Progenitor cell of endocrine pancreas (in vitro differentiated cells): ENCODE data around the gene ZNF410. TPM values are rescaled to one million over a fixed set of nuclear protein-coding genes. Genes with fewer than 3 reads are reported as not detected.
A peak's percentile ranks its signal among the peaks of the same experiment; 100 is the strongest.

Experiments
- DNase-seq: peaks from one replicate; pipeline ENCODE4 v3.0.0; 2021; ENCODE audit warnings: low spot score; ENCODE audit not compliant: unreplicated experiment
- H3K27ac Mint-ChIP-seq: 2 replicates; pipeline ENCODE4 v1.8.0; 2021; ENCODE audit warnings: mild to moderate bottlenecking, moderate library complexity, mixed read lengths
- H3K27me3 Mint-ChIP-seq: 2 replicates; pipeline ENCODE4 v1.8.0; 2021; ENCODE audit warnings: mixed read lengths
- H3K36me3 Mint-ChIP-seq: 2 replicates; pipeline ENCODE4 v1.8.0; 2022; ENCODE audit warnings: mixed read lengths; ENCODE audit not compliant: insufficient read depth
- H3K4me1 Mint-ChIP-seq: 2 replicates; pipeline ENCODE4 v1.8.0; 2021; ENCODE audit warnings: low read depth, mixed read lengths
- H3K4me3 Mint-ChIP-seq: 2 replicates; pipeline ENCODE4 v1.8.0; 2021; ENCODE audit warnings: low read depth, mild to moderate bottlenecking, moderate library complexity, mixed read lengths
- H3K9me3 Mint-ChIP-seq: 2 replicates; pipeline ENCODE4 v1.8.0; 2021; ENCODE audit warnings: low read depth, mixed read lengths
- total RNA-seq: library from RNA; stranded (reverse); gene quantifications from 2 replicates; pipeline ENCODE4 v1.2.1, GENCODE V29; 2021
- TF ChIP-seq, protein P1 (sequence below): fragments of 200-600 bp; sonication (generic); IDR thresholded peaks from one replicate; pipeline ENCODE4 v1.5.0; 2021; ENCODE audit warnings: antibody characterized with exemption, mild to moderate bottlenecking; ENCODE audit not compliant: unreplicated experiment

The ZNF410 gene
- total RNA-seq, 1 donor from 2014 or later: 49.9 TPM

DNA sequence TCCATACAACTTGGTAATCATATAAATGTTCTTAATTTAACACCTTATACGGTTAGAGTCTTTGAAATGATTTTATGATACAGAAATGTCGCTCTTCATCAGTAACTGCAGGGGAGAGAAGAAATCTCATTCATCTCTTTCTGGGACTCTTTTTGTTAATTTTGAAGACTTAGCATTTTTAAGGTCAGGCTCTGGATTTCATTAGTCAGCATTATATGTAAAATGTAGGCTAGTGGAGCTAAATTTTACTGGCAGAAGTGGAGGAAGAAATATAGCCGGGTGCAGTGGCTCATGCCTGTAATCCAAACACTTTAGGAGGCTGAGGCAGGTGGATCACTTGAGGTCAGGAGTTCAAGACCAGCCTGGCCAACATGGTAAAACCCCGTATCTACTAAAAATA, 39.7 kb upstream of the ZNF410 start:
- TF ChIP-seq, protein P1, sequence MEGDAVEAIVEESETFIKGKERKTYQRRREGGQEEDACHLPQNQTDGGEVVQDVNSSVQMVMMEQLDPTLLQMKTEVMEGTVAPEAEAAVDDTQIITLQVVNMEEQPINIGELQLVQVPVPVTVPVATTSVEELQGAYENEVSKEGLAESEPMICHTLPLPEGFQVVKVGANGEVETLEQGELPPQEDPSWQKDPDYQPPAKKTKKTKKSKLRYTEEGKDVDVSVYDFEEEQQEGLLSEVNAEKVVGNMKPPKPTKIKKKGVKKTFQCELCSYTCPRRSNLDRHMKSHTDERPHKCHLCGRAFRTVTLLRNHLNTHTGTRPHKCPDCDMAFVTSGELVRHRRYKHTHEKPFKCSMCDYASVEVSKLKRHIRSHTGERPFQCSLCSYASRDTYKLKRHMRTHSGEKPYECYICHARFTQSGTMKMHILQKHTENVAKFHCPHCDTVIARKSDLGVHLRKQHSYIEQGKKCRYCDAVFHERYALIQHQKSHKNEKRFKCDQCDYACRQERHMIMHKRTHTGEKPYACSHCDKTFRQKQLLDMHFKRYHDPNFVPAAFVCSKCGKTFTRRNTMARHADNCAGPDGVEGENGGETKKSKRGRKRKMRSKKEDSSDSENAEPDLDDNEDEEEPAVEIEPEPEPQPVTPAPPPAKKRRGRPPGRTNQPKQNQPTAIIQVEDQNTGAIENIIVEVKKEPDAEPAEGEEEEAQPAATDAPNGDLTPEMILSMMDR: no peak
- Mint-ChIP-seq H3K27me3 (no peaks in the 10 kb centered on the region), H3K4me3 (no peak overlapping the region), H3K36me3 (peaks cover 1% of the 10 kb centered on the region), H3K9me3 (no peaks in the 10 kb centered on the region), H3K4me1 (peaks cover 10% of the 10 kb centered on the region), H3K27ac (no peak overlapping the region)
- DNase-seq: no peak

DNA sequence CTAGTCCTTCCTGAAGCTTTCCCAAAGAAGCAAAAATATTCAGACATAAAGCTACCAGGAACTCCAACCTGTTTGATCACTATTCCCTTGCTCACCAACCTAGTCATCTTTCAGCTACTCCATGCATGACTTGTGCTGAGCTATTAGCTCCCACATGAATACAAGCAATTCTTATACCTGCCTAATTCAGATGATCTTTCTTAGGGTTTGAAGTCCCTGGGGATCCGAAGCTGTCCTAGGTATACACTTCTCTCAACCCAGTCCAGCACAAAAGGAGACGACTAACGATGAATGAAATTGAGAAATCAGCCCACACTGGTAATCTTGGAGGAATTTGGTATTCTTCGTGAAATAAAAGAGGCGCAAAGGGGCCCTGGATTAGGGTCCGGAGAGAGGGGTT, 35.7 kb upstream of the ZNF410 start:
- no peaks in the 10 kb centered on the region for H3K27me3 Mint-ChIP-seq
- peak overlapping the region; percentile 97 for H3K4me3 Mint-ChIP-seq
- peak overlapping the region; percentile 100 for H3K27ac Mint-ChIP-seq
- TF ChIP-seq, protein P1: no peak
- H3K36me3 Mint-ChIP-seq: peaks cover 1% of the 10 kb centered on the region
- peaks cover 3% of the 10 kb centered on the region for H3K9me3 Mint-ChIP-seq
- H3K4me1 Mint-ChIP-seq: peaks cover 15% of the 10 kb centered on the region
- no peak for DNase-seq

- H3K36me3 Mint-ChIP-seq: peaks cover 1% of the 10 kb centered on the region
- no peaks in the 10 kb centered on the region for H3K27me3 Mint-ChIP-seq
- H3K27ac Mint-ChIP-seq: peak within 1 kb of the TSS; percentile 100
- TF ChIP-seq, protein P1: no peak
- peak within 1 kb of the TSS; percentile 97 for H3K4me3 Mint-ChIP-seq
- peaks cover 15% of the 10 kb centered on the region for H3K4me1 Mint-ChIP-seq
- DNase-seq: peak; percentile 97
- peaks cover 3% of the 10 kb centered on the region for H3K9me3 Mint-ChIP-seq
Observed at GRCh38 chr14:73851567-73852382, 34.9 kb upstream of the ZNF410 start, which contains the start of gene PTGR2. Gene PTGR2 (plus strand): TSS chr14:73851831. CDS start chr14:73858863, 7,032 bp downstream.

DNA sequence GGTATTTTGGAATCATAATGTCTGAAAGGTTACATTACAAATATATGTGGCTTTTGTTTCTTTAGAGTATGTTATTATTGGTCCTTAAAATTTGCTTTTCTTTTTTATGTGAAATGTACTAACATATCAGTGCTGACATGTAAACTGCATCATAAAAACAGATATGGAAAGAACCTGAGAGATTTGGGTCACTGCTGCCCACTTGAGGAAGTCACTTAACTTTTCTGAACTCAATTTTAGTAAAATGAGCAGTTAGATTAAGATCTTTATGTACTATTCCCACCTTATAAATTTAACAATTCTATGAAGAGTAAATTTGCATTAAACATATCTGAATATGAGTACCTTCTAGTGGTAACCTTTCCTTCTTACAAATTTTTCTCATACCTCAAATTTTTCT, 27.5 kb upstream of the ZNF410 start:
- Mint-ChIP-seq H3K36me3 (peaks cover 4% of the 10 kb centered on the region), H3K4me3 (no peak overlapping the region), H3K9me3 (no peaks in the 10 kb centered on the region), H3K27me3 (no peaks in the 10 kb centered on the region), H3K27ac (no peak overlapping the region), H3K4me1 (peaks cover 2% of the 10 kb centered on the region)
- DNase-seq: no peak
- TF ChIP-seq, protein P1: no peak

GRCh38 chr14:73861073-73861472, 25.6 kb upstream of the ZNF410 start:
- TF ChIP-seq, protein P1: no peak
- DNase-seq: no peak
- H3K36me3 Mint-ChIP-seq: peaks cover 4% of the 10 kb centered on the region
- H3K4me3 Mint-ChIP-seq: no peak overlapping the region
- H3K4me1 Mint-ChIP-seq: peaks cover 2% of the 10 kb centered on the region
- H3K27ac Mint-ChIP-seq: peak overlapping the region; percentile 63
- H3K9me3 Mint-ChIP-seq: no peaks in the 10 kb centered on the region
- no peaks in the 10 kb centered on the region for H3K27me3 Mint-ChIP-seq
